ENCODE data around the gene AMPD3. TPM values are rescaled to one million over a fixed set of nuclear protein-coding genes. Genes with fewer than 3 reads are reported as not detected.

Gene AMPD3
- total RNA-seq, 1 experiment from 2014 or later, result 5.4 TPM

GRCh38 chr11:10534316-10534715, 79.3 kb downstream of the AMPD3 start:
- Mint-ChIP-seq H3K4me1 (ENCODE audit: insufficient read depth, unreplicated experiment) (peaks cover 5% of the 10 kb centered on the region), H3K4me3 (ENCODE audit: unreplicated experiment) (no peak overlapping the region), H3K27ac (ENCODE audit: low read depth, unreplicated experiment) (no peak overlapping the region), H3K9me3 (ENCODE audit: unreplicated experiment) (no peaks in the 10 kb centered on the region), H3K36me3 (ENCODE audit: insufficient read depth, unreplicated experiment) (peaks cover 28% of the 10 kb centered on the region), H3K27me3 (ENCODE audit: insufficient read depth, unreplicated experiment) (no peaks in the 10 kb centered on the region)
- no peak for DNase-seq (ENCODE audit: unreplicated experiment)
- no peak for TF ChIP-seq CTCF (IDR thresholded peaks at IDR 0.05; ENCODE audit: unreplicated experiment)
- POLR2A ChIA-PET, result interaction anchor here (0.6 to 1.6 kb wide), 6 partner anchors 9 to 1428 kb away, joined by 3 to 4 read pairs (median 3); no protein-coding TSS in a partner anchor
- intact Hi-C loops (cut with micrococcal nuclease), result no loop called here
- CTCF ChIA-PET, result interaction anchor here (0.5 to 1.8 kb wide), 3 partner anchors 118 to 870 kb away, joined by 3 to 10 read pairs (median 3); no protein-coding TSS in a partner anchor
- BruUV-seq (replicated peaks), result no TSS peak

- Mint-ChIP-seq H3K27me3 (ENCODE audit: insufficient read depth, unreplicated experiment) (no peaks in the 10 kb centered on the region), H3K9me3 (ENCODE audit: unreplicated experiment) (no peaks in the 10 kb centered on the region), H3K4me1 (ENCODE audit: insufficient read depth, unreplicated experiment) (peaks cover 16% of the 10 kb centered on the region), H3K36me3 (ENCODE audit: insufficient read depth, unreplicated experiment) (peaks cover 17% of the 10 kb centered on the region), H3K27ac (ENCODE audit: low read depth, unreplicated experiment) (no peak overlapping the region), H3K4me3 (ENCODE audit: unreplicated experiment) (no peak overlapping the region)
- POLR2A ChIA-PET, result interaction anchor here (0.9 to 1.3 kb wide), 2 partner anchors 49 to 116 kb away, joined by 3 to 4 read pairs; no protein-coding TSS in a partner anchor
- no TSS peak for BruUV-seq (replicated peaks)
- DNase-seq (ENCODE audit: unreplicated experiment), result no peak
- intact Hi-C loops (cut with micrococcal nuclease), result no loop called here
- CTCF ChIA-PET, result interaction anchor here (1.0 kb wide), 2 partner anchors 117 to 131 kb away, joined by 3 to 4 read pairs; no protein-coding TSS in a partner anchor
- TF ChIP-seq CTCF (IDR thresholded peaks at IDR 0.05; ENCODE audit: unreplicated experiment), result no peak
Observed at GRCh38 chr11:10537600-10537999, 82.5 kb downstream of the AMPD3 start.

- H3K36me3 Mint-ChIP-seq (ENCODE audit: insufficient read depth, unreplicated experiment), result peaks cover 8% of the 10 kb centered on the region
- intact Hi-C loops (cut with micrococcal nuclease), result no loop called here
- POLR2A ChIA-PET, result interaction anchor here (1.0 kb wide), 1 partner anchor 12 kb away, joined by 3 read pairs; no protein-coding TSS in a partner anchor
- H3K27ac Mint-ChIP-seq (ENCODE audit: low read depth, unreplicated experiment), result no peak overlapping the region
- CTCF ChIA-PET, result no interaction called here
- no peaks in the 10 kb centered on the region for H3K27me3 Mint-ChIP-seq (ENCODE audit: insufficient read depth, unreplicated experiment)
- H3K4me3 Mint-ChIP-seq (ENCODE audit: unreplicated experiment), result peak overlapping the region; percentile 81
- DNase-seq (ENCODE audit: unreplicated experiment), result no peak
- no peak for TF ChIP-seq CTCF (IDR thresholded peaks at IDR 0.05; ENCODE audit: unreplicated experiment)
- no peaks in the 10 kb centered on the region for H3K9me3 Mint-ChIP-seq (ENCODE audit: unreplicated experiment)
- no TSS peak for BruUV-seq (replicated peaks)
- H3K4me1 Mint-ChIP-seq (ENCODE audit: insufficient read depth, unreplicated experiment), result peaks cover 16% of the 10 kb centered on the region
Observed at GRCh38 chr11:10538924-10539323, 83.9 kb downstream of the AMPD3 start.

GRCh38 chr11:10539339-10539738, 84.3 kb downstream of the AMPD3 start:
- Mint-ChIP-seq H3K36me3 (ENCODE audit: insufficient read depth, unreplicated experiment) (peaks cover 4% of the 10 kb centered on the region), H3K4me3 (ENCODE audit: unreplicated experiment) (peak overlapping the region; percentile 81), H3K9me3 (ENCODE audit: unreplicated experiment) (no peaks in the 10 kb centered on the region), H3K27ac (ENCODE audit: low read depth, unreplicated experiment) (peak overlapping the region; percentile 94), H3K4me1 (ENCODE audit: insufficient read depth, unreplicated experiment) (peaks cover 16% of the 10 kb centered on the region), H3K27me3 (ENCODE audit: insufficient read depth, unreplicated experiment) (no peaks in the 10 kb centered on the region)
- intact Hi-C loops (cut with micrococcal nuclease), result no loop called here
- ChIA-PET POLR2A (interaction anchor here (1.6 to 3.1 kb wide), 15 partner anchors 8 to 270 kb away, joined by 5 to 48 read pairs (median 16); partner anchors contain the start of genes AMPD3 and EIF4G2), CTCF (interaction anchor here (0.7 to 3.6 kb wide), 9 partner anchors 12 to 196 kb away, joined by 3 to 34 read pairs (median 13); no protein-coding TSS in a partner anchor)
- BruUV-seq (replicated peaks), result no TSS peak
- DNase-seq (ENCODE audit: unreplicated experiment), result no peak
- TF ChIP-seq CTCF (IDR thresholded peaks at IDR 0.05; ENCODE audit: unreplicated experiment), result no peak
